Adipocyte (in vitro differentiated cells): ENCODE measurements around the gene UBASH3A.

Experiments used
- DNase-seq: peaks from one replicate; pipeline ENCODE4 v3.0.0-alpha.2; 2015; ENCODE audit warnings: low read depth
- H3K27me3 ChIP-seq: replicated peaks from 2 replicates; pipeline ENCODE4 v1.7.0; 2013; ENCODE audit warnings: mild to moderate bottlenecking, low read length, moderate library complexity; ENCODE audit not compliant: control insufficient read depth, insufficient read depth
- H3K36me3 ChIP-seq: 2 replicates; pipeline ENCODE4 v1.7.0; 2013; ENCODE audit warnings: low read length, mild to moderate bottlenecking, moderate library complexity; ENCODE audit not compliant: control insufficient read depth, insufficient read depth, severe bottlenecking
- H3K4me1 ChIP-seq: 2 replicates; pipeline ENCODE4 v1.7.0; 2013; ENCODE audit warnings: mild to moderate bottlenecking, low read length, moderate library complexity; ENCODE audit not compliant: control insufficient read depth, insufficient read depth
- H3K4me3 ChIP-seq: 2 replicates; pipeline ENCODE4 v1.7.0; 2013; ENCODE audit warnings: mild to moderate bottlenecking, low read length, moderate library complexity
- H3K9ac ChIP-seq: 2 replicates; pipeline ENCODE4 v1.7.0; 2013; ENCODE audit warnings: mild to moderate bottlenecking, low read length, moderate library complexity
- H3K9me3 ChIP-seq: 2 replicates; pipeline ENCODE4 v1.7.0; 2013; ENCODE audit warnings: mild to moderate bottlenecking, low read length, moderate library complexity; ENCODE audit not compliant: control insufficient read depth

Gene UBASH3A

DNA sequence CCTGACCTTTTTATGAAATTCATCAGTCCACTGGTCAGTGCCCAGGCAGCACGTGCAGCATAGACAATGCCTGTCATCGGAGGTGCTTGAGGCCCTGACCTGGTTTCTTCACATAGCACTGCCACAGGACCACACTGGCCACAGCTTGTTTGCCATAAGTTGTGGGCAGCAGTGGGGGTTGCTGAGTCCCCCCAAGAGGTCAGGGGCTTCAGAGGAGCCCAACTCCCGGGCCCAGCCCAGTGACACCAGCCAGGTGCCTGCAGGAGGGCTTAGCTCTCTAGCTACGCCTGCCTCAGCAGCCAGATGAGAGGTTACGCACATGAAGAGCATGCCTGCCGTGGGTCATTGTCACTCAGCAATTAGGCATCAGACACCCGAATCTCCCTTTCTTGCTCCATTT lies 41.6 kb downstream of the UBASH3A start:
- no peak overlapping the region for H3K9ac ChIP-seq
- H3K9me3 ChIP-seq: no peaks in the 10 kb centered on the region
- no peak for DNase-seq
- no peak overlapping the region for H3K4me3 ChIP-seq
- H3K27me3 ChIP-seq: peaks cover 43% of the 10 kb centered on the region
- no peaks in the 10 kb centered on the region for H3K4me1 ChIP-seq
- H3K36me3 ChIP-seq: no peaks in the 10 kb centered on the region

DNA sequence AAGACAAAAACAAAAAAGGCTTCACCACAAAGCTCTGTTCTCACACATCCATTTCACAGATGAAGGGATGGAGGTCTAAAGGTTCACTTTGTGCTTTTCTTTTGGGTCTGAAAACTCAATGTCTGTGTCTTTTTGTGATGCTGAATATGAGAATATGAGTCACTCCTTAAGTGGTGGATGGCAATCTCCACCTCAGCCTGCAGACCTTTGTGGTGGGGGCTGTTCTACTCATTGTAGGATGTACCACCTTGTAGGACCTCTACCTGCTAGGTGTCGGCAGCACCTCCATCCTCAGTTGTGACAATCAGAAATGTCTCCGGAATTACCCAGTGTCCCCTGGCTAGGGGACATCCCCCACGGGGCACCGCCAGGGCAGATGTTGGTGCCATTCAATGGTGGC lies 42.8 kb downstream of the UBASH3A start:
- no peak for DNase-seq
- H3K36me3 ChIP-seq: no peaks in the 10 kb centered on the region
- no peak overlapping the region for H3K9ac ChIP-seq
- H3K4me1 ChIP-seq: no peaks in the 10 kb centered on the region
- no peak overlapping the region for H3K4me3 ChIP-seq
- no peaks in the 10 kb centered on the region for H3K9me3 ChIP-seq
- H3K27me3 ChIP-seq: peaks cover 42% of the 10 kb centered on the region

DNA sequence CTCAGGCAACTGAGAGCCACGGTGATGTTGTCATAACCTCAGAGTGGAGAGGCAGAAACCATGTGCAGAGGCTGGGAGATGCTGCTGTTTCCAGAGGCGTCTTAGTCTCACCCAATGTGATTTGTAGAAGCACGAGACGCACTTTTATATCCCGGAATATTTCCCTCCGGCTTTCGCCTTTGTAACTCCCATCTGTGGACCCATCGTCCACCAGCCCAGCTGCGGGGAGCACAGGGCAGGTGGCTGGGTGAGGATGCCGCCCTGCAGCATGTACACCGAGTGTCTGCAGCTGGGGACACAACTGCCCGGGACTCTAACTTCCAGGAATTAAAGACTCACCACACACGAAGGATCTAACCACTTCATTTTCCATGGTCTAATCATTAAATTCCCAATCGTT lies 43.5 kb downstream of the UBASH3A start:
- no peak for DNase-seq
- Histone ChIP-seq H3K4me1 (no peaks in the 10 kb centered on the region), H3K9me3 (no peaks in the 10 kb centered on the region)

GRCh38 chr21:42447732-42448131 lies 44.0 kb downstream of the UBASH3A start:
- no peaks in the 10 kb centered on the region for H3K36me3 ChIP-seq
- no peak overlapping the region for H3K9ac ChIP-seq
- H3K27me3 ChIP-seq: peaks cover 43% of the 10 kb centered on the region
- no peak overlapping the region for H3K4me3 ChIP-seq
- no peak for DNase-seq
- H3K9me3 ChIP-seq: no peaks in the 10 kb centered on the region
- H3K4me1 ChIP-seq: no peaks in the 10 kb centered on the region

More for the DNA sequence above, 43.5 kb downstream of the UBASH3A start:
- no peak overlapping the region for H3K9ac ChIP-seq
- H3K27me3 ChIP-seq: peaks cover 39% of the 10 kb centered on the region
- no peaks in the 10 kb centered on the region for H3K36me3 ChIP-seq
- no peak overlapping the region for H3K4me3 ChIP-seq

GRCh38 chr21:42448686-42449085 lies 45.0 kb downstream of the UBASH3A start:
- H3K4me1 ChIP-seq: peaks cover 2% of the 10 kb centered on the region
- no peak overlapping the region for H3K4me3 ChIP-seq
- peaks cover 48% of the 10 kb centered on the region for H3K27me3 ChIP-seq
- H3K9ac ChIP-seq: no peak overlapping the region
- no peaks in the 10 kb centered on the region for H3K9me3 ChIP-seq
- no peaks in the 10 kb centered on the region for H3K36me3 ChIP-seq
- no peak for DNase-seq

DNA sequence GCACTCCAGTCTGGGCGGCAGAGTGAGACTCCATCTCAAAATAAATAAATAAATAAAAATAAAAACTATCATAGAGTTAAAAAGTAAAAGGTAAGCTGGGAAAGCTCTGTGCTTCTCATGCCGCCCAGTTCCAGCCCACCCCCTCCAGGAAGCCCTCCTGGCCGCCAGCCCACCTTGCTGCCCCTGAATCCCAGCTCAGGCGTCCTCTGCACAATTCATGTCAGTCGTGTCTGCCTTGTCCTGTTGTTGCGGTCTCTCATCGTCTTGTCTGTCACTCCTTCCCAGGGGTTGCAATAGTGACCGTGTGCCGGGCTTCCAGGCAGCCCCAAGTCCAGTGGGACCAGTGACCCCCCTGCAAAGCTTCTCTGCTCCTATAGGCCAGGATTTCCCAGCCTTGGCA lies 48.2 kb downstream of the UBASH3A start:
- Histone ChIP-seq H3K9ac (no peak overlapping the region), H3K4me1 (peaks cover 12% of the 10 kb centered on the region), H3K36me3 (no peaks in the 10 kb centered on the region), H3K4me3 (no peak overlapping the region), H3K27me3 (peaks cover 26% of the 10 kb centered on the region), H3K9me3 (no peaks in the 10 kb centered on the region)
- DNase-seq: no peak

- Histone ChIP-seq H3K27me3 (peaks cover 25% of the 10 kb centered on the region), H3K4me1 (peaks cover 12% of the 10 kb centered on the region), H3K36me3 (no peaks in the 10 kb centered on the region), H3K9me3 (no peaks in the 10 kb centered on the region), H3K9ac (no peak overlapping the region), H3K4me3 (no peak overlapping the region)
- no peak for DNase-seq
These were observed 48.9 kb downstream of the UBASH3A start for GRCh38 chr21:42452401-42453223.

DNA sequence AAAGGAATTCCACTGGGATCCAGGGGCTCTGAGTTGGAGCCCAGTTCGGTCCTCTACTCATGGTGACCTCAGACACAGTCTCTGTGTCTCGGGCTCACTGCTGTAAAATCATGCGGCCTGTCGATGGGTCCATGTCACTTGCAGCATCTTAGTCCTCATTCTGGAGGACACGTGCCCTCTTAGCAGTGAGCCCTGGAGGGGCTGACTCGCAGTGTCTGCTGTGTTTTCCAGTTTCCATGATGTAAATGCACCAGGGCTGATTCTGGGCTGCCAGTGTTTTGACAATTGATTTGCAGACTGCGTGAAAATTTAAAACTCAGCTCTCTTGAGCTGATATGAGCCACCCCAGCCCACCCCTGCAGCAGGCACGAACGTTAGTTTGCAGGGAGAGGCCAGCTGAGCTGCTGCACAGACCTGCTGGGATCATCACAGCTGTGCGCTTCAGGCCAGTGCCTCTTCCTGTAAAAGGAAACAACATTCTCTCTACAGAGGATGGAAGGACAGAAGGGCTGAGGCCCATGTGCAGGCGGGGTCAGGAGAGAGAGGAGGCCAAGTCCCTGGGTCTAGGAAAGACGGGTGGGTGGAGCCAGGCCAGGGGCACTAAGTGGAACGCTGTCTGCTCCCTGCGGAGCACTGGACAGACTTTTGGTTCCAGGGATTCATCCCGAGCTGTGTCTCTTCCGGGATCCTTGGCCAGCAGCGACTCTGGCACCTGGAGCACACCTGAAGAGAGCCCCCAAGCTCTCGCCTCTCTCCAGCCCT lies 49.7 kb downstream of the UBASH3A start:
- H3K9ac ChIP-seq: no peak overlapping the region
- H3K4me1 ChIP-seq: peaks cover 12% of the 10 kb centered on the region
- no peaks in the 10 kb centered on the region for H3K9me3 ChIP-seq
- no peak overlapping the region for H3K4me3 ChIP-seq
- H3K27me3 ChIP-seq: peaks cover 24% of the 10 kb centered on the region
- no peak for DNase-seq
- H3K36me3 ChIP-seq: no peaks in the 10 kb centered on the region

GRCh38 chr21:42453986-42454570 lies 50.4 kb downstream of the UBASH3A start:
- no peaks in the 10 kb centered on the region for H3K9me3 ChIP-seq
- H3K36me3 ChIP-seq: no peaks in the 10 kb centered on the region
- DNase-seq: no peak
- H3K9ac ChIP-seq: no peak overlapping the region
- H3K27me3 ChIP-seq: peaks cover 20% of the 10 kb centered on the region
- peaks cover 12% of the 10 kb centered on the region for H3K4me1 ChIP-seq
- no peak overlapping the region for H3K4me3 ChIP-seq

DNA sequence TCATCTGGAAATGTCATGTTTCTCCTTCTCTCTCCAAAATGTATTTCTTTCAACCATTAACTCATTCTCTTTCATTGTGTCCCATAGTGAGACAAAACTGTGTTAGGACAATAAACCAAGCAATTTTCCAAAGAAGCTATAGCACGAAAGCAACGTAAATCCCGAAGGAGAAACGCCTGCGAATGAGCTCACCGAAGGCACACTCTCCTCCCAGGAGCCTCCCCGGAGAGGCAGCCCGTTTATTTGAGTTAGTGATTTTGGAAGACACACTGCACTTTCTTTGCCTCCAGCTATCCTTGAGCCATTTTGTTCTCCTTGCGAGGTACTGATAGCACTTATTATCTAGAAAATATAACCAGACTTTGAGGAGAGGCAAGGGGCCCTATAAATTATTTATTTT lies 51.1 kb downstream of the UBASH3A start:
- Histone ChIP-seq H3K9me3 (no peaks in the 10 kb centered on the region), H3K9ac (no peak overlapping the region), H3K4me1 (peaks cover 12% of the 10 kb centered on the region), H3K27me3 (peaks cover 20% of the 10 kb centered on the region), H3K4me3 (no peak overlapping the region), H3K36me3 (no peaks in the 10 kb centered on the region)
- no peak for DNase-seq

GRCh38 chr21:42455196-42455595 lies 51.5 kb downstream of the UBASH3A start:
- no peak for DNase-seq
- Histone ChIP-seq H3K9ac (no peak overlapping the region), H3K4me3 (no peak overlapping the region), H3K9me3 (no peaks in the 10 kb centered on the region), H3K4me1 (peaks cover 12% of the 10 kb centered on the region), H3K27me3 (peaks cover 20% of the 10 kb centered on the region), H3K36me3 (no peaks in the 10 kb centered on the region)
